T-helper 17 cell (primary cell): ENCODE data around the gene STT3B. TPM values are rescaled to one million over a fixed set of nuclear protein-coding genes. Genes with fewer than 3 reads are reported as not detected.
A peak's percentile ranks its signal among the peaks of the same experiment; 100 is the strongest.

Experiments
- ATAC-seq: fragments of 150-1000 bp; cut with Tn5 transposase; 2 replicates; pipeline ENCODE4 v1.10.0; 2021; ENCODE audit warnings: mild to moderate bottlenecking, moderate library complexity
- DNase-seq, 3 donors: peaks; one replicate each; pipeline versions ENCODE4 v3.0.0 to v3.0.0-alpha.2; 2020 to 2021
- H3K9me3 ChIP-seq: one replicate; pipeline ENCODE4 v1.7.0; 2013; ENCODE audit warnings: low read length, mild to moderate bottlenecking; ENCODE audit not compliant: control insufficient read depth, poor library complexity, severe bottlenecking
- H3K27ac Mint-ChIP-seq: one replicate; pipeline ENCODE4 v1.8.0; 2022; ENCODE audit warnings: mild to moderate bottlenecking, moderate library complexity, mixed read lengths
- H3K27me3 Mint-ChIP-seq: one replicate; pipeline ENCODE4 v1.8.0; 2022; ENCODE audit warnings: mixed read lengths
- H3K36me3 Mint-ChIP-seq: one replicate; pipeline ENCODE4 v1.8.0; 2022; ENCODE audit warnings: low read depth, mixed read lengths
- H3K4me1 Mint-ChIP-seq: one replicate; pipeline ENCODE4 v1.8.0; 2022; ENCODE audit warnings: mild to moderate bottlenecking, mixed read lengths
- H3K4me3 Mint-ChIP-seq: one replicate; pipeline ENCODE4 v1.8.0; 2022; ENCODE audit warnings: mild to moderate bottlenecking, moderate library complexity, mixed read lengths
- total RNA-seq, 4 donors: library from RNA in 2 of 4; stranded (reverse) in 2 of 4; gene quantifications; one replicate each; pipeline ENCODE4 v1.2.3 and lab custom pipeline; 2022 to 2026

STT3B gene
- total RNA-seq, 2 donors from 2014 or later, result 125 to 151 TPM

- Mint-ChIP-seq H3K27me3 (no peaks in the 10 kb centered on the region), H3K4me1 (peaks cover 18% of the 10 kb centered on the region), H3K4me3 (no peak overlapping the region), H3K36me3 (peaks cover 18% of the 10 kb centered on the region), H3K27ac (no peak overlapping the region)
- H3K9me3 ChIP-seq, result no peaks in the 10 kb centered on the region
- DNase-seq (no peak), ATAC-seq (no peak)
These were observed 92.6 kb downstream of the STT3B start for GRCh38 chr3:31625358-31625757.

- Mint-ChIP-seq H3K4me3 (no peak overlapping the region), H3K27me3 (no peaks in the 10 kb centered on the region), H3K4me1 (peaks cover 22% of the 10 kb centered on the region), H3K27ac (no peak overlapping the region), H3K36me3 (peaks cover 23% of the 10 kb centered on the region)
- no peaks in the 10 kb centered on the region for H3K9me3 ChIP-seq
- DNase-seq, result no peak
- ATAC-seq, result no peak
These were observed 96.3 kb downstream of the STT3B start for GRCh38 chr3:31629054-31629453.

DNA sequence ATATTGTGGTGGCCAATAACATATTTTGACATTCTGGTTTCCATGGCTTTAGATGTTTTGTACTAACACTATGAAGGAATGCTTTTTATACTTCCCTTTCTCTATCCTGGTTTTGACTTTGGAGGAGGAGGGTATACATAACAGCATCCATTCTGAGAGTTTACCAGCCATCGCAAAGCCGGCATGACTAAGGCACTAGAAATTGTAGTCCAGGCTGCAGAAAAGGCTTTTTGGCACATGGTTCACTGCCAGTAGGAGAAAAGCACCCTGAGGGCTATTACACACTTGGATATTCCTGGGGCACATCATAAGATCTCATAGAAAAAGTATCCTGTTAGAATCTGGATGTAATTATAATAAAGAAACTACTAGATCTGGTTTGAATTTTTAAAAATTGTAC is 101.8 kb downstream of the STT3B start:
- DNase-seq (no peak), ATAC-seq (no peak)
- Mint-ChIP-seq H3K27ac (peak overlapping the region; percentile 68), H3K27me3 (no peaks in the 10 kb centered on the region), H3K36me3 (peaks cover 13% of the 10 kb centered on the region), H3K4me3 (no peak overlapping the region), H3K4me1 (peaks cover 33% of the 10 kb centered on the region)
- no peaks in the 10 kb centered on the region for H3K9me3 ChIP-seq

GRCh38 chr3:31635545-31635944 is 102.8 kb downstream of the STT3B start:
- peaks cover 28% of the 10 kb centered on the region for H3K4me1 Mint-ChIP-seq
- peak overlapping the region; percentile 68 for H3K27ac Mint-ChIP-seq
- peaks cover 8% of the 10 kb centered on the region for H3K36me3 Mint-ChIP-seq
- H3K4me3 Mint-ChIP-seq, result peak overlapping the region; percentile 15
- H3K27me3 Mint-ChIP-seq, result no peaks in the 10 kb centered on the region
- H3K9me3 ChIP-seq, result no peaks in the 10 kb centered on the region
- ATAC-seq (peak; percentile 20), DNase-seq (no peak)

GRCh38 chr3:31636049-31636448 is 103.3 kb downstream of the STT3B start:
- H3K9me3 ChIP-seq, result no peaks in the 10 kb centered on the region
- peaks cover 28% of the 10 kb centered on the region for H3K4me1 Mint-ChIP-seq
- H3K36me3 Mint-ChIP-seq, result peaks cover 8% of the 10 kb centered on the region
- H3K4me3 Mint-ChIP-seq, result peak overlapping the region; percentile 15
- H3K27me3 Mint-ChIP-seq, result no peaks in the 10 kb centered on the region
- ATAC-seq (no peak), DNase-seq (no peak)
- peak overlapping the region; percentile 68 for H3K27ac Mint-ChIP-seq

GRCh38 chr3:31636694-31637442 is 104.1 kb downstream of the STT3B start:
- H3K9me3 ChIP-seq, result no peaks in the 10 kb centered on the region
- H3K36me3 Mint-ChIP-seq, result peaks cover 8% of the 10 kb centered on the region
- no peak for DNase-seq
- H3K27me3 Mint-ChIP-seq, result no peaks in the 10 kb centered on the region
- peak overlapping the region; percentile 41 for H3K4me3 Mint-ChIP-seq
- peak overlapping the region; percentile 68 for H3K27ac Mint-ChIP-seq
- ATAC-seq, result no peak
- H3K4me1 Mint-ChIP-seq, result peaks cover 27% of the 10 kb centered on the region

- Mint-ChIP-seq H3K27me3 (no peaks in the 10 kb centered on the region), H3K27ac (no peak overlapping the region), H3K4me1 (peaks cover 14% of the 10 kb centered on the region), H3K36me3 (no peaks in the 10 kb centered on the region), H3K4me3 (peak overlapping the region; percentile 22)
- no peaks in the 10 kb centered on the region for H3K9me3 ChIP-seq
- DNase-seq, result no peak
- no peak for ATAC-seq
These were observed 107.1 kb downstream of the STT3B start for GRCh38 chr3:31639828-31640227.

- no peak overlapping the region for H3K4me3 Mint-ChIP-seq
- H3K9me3 ChIP-seq, result peaks cover 13% of the 10 kb centered on the region
- peaks cover 5% of the 10 kb centered on the region for H3K36me3 Mint-ChIP-seq
- no peak overlapping the region for H3K27ac Mint-ChIP-seq
- DNase-seq (no peak), ATAC-seq (no peak)
- H3K4me1 Mint-ChIP-seq, result no peaks in the 10 kb centered on the region
- no peaks in the 10 kb centered on the region for H3K27me3 Mint-ChIP-seq
These were observed 112.5 kb downstream of the STT3B start for GRCh38 chr3:31645256-31645655.

DNA sequence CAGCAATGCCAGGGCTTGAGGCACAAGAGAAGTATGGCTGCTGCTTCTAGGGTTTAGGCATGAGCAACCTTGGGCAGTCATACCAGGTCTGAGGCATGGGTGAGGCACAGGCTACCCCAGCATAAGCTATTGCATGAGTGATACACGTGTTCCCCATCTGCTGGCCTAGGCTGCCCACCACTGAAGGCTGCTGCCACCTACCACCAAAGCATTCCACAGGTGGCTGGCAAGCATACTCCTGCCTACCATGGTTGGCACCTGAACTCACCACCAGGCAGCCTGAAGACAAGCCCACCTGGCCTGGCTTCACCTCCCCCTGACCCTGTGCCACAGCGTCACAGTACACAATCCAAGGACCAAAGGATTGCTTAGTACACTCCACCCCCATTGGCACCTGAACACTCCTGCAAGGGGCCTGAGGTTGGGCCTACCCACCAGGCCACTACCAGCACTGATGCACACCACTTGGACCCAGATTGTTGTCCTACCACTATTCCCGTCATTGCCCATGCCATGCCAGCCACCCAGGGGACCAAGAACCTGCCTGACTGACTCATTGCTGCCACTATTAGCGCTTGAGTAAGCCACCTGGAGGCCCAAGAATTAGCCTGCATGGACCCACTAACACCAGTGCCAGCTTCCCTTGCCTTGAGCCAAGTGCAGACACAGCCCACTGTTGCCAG is 115.7 kb downstream of the STT3B start:
- H3K27ac Mint-ChIP-seq, result no peak overlapping the region
- ATAC-seq (no peak), DNase-seq (no peak)
- H3K36me3 Mint-ChIP-seq, result peaks cover 5% of the 10 kb centered on the region
- no peak overlapping the region for H3K4me3 Mint-ChIP-seq
- no peaks in the 10 kb centered on the region for H3K27me3 Mint-ChIP-seq
- peaks cover 20% of the 10 kb centered on the region for H3K9me3 ChIP-seq
- H3K4me1 Mint-ChIP-seq, result no peaks in the 10 kb centered on the region

- H3K4me3 Mint-ChIP-seq, result no peak overlapping the region
- peaks cover 30% of the 10 kb centered on the region for H3K9me3 ChIP-seq
- H3K27me3 Mint-ChIP-seq, result no peaks in the 10 kb centered on the region
- no peak overlapping the region for H3K27ac Mint-ChIP-seq
- H3K4me1 Mint-ChIP-seq, result no peaks in the 10 kb centered on the region
- no peak for DNase-seq
- no peaks in the 10 kb centered on the region for H3K36me3 Mint-ChIP-seq
- ATAC-seq, result no peak
These were observed 119.6 kb downstream of the STT3B start for GRCh38 chr3:31652296-31652695.

DNA sequence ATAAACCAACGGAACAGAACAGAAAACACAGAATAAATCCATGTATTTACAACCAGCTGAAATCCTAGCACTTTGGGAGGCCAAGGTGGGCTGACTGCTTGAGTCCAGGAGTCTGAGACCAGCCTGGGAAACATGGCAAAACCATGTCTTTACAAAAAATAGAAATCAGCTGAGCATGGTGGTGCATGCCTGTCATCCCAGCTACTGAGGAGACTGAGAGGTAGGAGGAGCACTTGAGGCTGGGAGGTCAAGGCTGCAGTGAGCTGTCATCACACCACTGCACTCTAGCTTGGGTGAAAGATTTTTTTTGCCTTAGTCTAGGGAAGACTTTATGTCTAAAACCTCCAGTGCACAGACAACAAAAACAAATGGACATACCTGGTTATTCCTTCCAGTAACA is 120.7 kb downstream of the STT3B start:
- Mint-ChIP-seq H3K4me3 (no peak overlapping the region), H3K36me3 (no peaks in the 10 kb centered on the region), H3K27ac (no peak overlapping the region), H3K27me3 (no peaks in the 10 kb centered on the region), H3K4me1 (no peaks in the 10 kb centered on the region)
- peaks cover 34% of the 10 kb centered on the region for H3K9me3 ChIP-seq
- ATAC-seq, result no peak
- DNase-seq, result no peak

DNA sequence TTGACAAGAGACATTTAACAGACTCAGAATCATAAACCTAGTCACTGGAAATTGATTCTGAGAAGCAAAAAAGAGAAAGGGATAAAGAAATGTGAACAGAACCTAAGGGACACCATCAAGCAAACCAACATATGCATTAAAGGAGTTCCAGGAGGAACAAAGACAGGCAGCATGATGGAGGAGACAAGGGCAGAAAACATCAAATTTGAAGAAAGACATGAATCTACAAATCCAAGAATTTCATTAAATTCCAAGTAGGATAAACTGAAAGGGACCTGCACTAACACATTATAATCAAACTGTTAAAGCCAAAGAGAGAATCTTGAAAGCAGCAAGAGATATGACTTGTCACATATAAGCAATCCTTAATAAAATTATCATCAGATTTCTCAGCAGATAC is 122.3 kb downstream of the STT3B start:
- no peak overlapping the region for H3K27ac Mint-ChIP-seq
- no peaks in the 10 kb centered on the region for H3K4me1 Mint-ChIP-seq
- no peaks in the 10 kb centered on the region for H3K27me3 Mint-ChIP-seq
- no peaks in the 10 kb centered on the region for H3K36me3 Mint-ChIP-seq
- ATAC-seq (no peak), DNase-seq (no peak)
- no peak overlapping the region for H3K4me3 Mint-ChIP-seq
- peaks cover 29% of the 10 kb centered on the region for H3K9me3 ChIP-seq

DNA sequence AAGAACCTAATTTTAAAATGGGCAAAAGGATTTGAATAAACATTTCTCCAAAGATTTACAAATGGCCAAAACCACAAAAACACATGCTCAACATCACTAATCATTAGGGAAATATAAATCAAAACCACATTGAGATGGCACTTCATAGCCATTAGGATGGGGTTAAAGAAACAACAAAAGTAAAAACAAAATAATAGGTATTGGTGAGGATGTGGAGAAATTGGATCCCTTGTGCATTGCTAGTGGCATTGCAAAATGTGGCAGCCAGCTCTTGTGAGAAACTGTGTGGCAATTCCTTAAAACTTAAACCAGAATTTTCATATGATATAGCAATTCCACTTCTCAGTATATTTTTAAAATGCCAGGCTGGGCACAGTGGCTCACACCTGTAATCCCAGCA is 126.5 kb downstream of the STT3B start:
- no peaks in the 10 kb centered on the region for H3K27me3 Mint-ChIP-seq
- peaks cover 22% of the 10 kb centered on the region for H3K9me3 ChIP-seq
- H3K4me3 Mint-ChIP-seq, result no peak overlapping the region
- H3K27ac Mint-ChIP-seq, result no peak overlapping the region
- ATAC-seq (no peak), DNase-seq (no peak)
- no peaks in the 10 kb centered on the region for H3K36me3 Mint-ChIP-seq
- H3K4me1 Mint-ChIP-seq, result no peaks in the 10 kb centered on the region

- H3K27me3 Mint-ChIP-seq, result peaks cover 6% of the 10 kb centered on the region
- H3K27ac Mint-ChIP-seq, result no peak overlapping the region
- H3K4me1 Mint-ChIP-seq, result no peaks in the 10 kb centered on the region
- no peak for ATAC-seq
- H3K4me3 Mint-ChIP-seq, result no peak overlapping the region
- H3K9me3 ChIP-seq, result peaks cover 18% of the 10 kb centered on the region
- DNase-seq, result no peak
- H3K36me3 Mint-ChIP-seq, result no peaks in the 10 kb centered on the region
These were observed 128.6 kb downstream of the STT3B start for GRCh38 chr3:31661286-31661685.
